Measurements from ENCODE around the gene SLX4.

Gene SLX4

GRCh38 chr16:3579776-3580175, 31.6 kb downstream of the SLX4 start:
- 0 out of 2 replicates have a peak, but pooled peaks cover 6% of the 10 kb centered on the region for H3K36me3 ChIP-seq (ENCODE audit: insufficient read depth, low read length)
- no peak overlapping the region for H3K27ac ChIP-seq (ENCODE audit: low read depth, low read length)
- H3K4me3 ChIP-seq (ENCODE audit: low read depth, low read length), result no peak overlapping the region
- H3K4me1 ChIP-seq (ENCODE audit: control insufficient read depth, insufficient read depth, low read length, unreplicated experiment), result peaks cover 3% of the 10 kb centered on the region
- no peaks in the 10 kb centered on the region for H3K27me3 ChIP-seq (ENCODE audit: insufficient read depth, low read length)
- no peak overlapping the region for H2AFZ ChIP-seq (ENCODE audit: low read length, unreplicated experiment)
- no peaks in the 10 kb centered on the region for H3K79me2 ChIP-seq (ENCODE audit: control insufficient read depth, insufficient read depth, low read length, unreplicated experiment)

- H2AFZ ChIP-seq (ENCODE audit: low read length, unreplicated experiment), result no peak overlapping the region
- no peaks in the 10 kb centered on the region for H3K79me2 ChIP-seq (ENCODE audit: control insufficient read depth, insufficient read depth, low read length, unreplicated experiment)
- no peak overlapping the region for H3K27ac ChIP-seq (ENCODE audit: low read depth, low read length)
- H3K36me3 ChIP-seq (ENCODE audit: insufficient read depth, low read length), result 0 out of 2 replicates have a peak, but pooled peaks cover 3% of the 10 kb centered on the region
- no peaks in the 10 kb centered on the region for H3K27me3 ChIP-seq (ENCODE audit: insufficient read depth, low read length)
- no peak overlapping the region for H3K4me3 ChIP-seq (ENCODE audit: low read depth, low read length)
- H3K4me1 ChIP-seq (ENCODE audit: control insufficient read depth, insufficient read depth, low read length, unreplicated experiment), result peaks cover 3% of the 10 kb centered on the region
Observed at GRCh38 chr16:3578610-3579551, 32.5 kb downstream of the SLX4 start.

GRCh38 chr16:3578121-3578520, 33.3 kb downstream of the SLX4 start:
- Histone ChIP-seq H3K79me2 (ENCODE audit: control insufficient read depth, insufficient read depth, low read length, unreplicated experiment) (no peaks in the 10 kb centered on the region), H3K27ac (ENCODE audit: low read depth, low read length) (no peak overlapping the region), H3K36me3 (ENCODE audit: insufficient read depth, low read length) (0 out of 2 replicates have a peak, but pooled peaks cover 3% of the 10 kb centered on the region), H3K27me3 (ENCODE audit: insufficient read depth, low read length) (no peaks in the 10 kb centered on the region), H3K4me3 (ENCODE audit: low read depth, low read length) (no peak overlapping the region), H2AFZ (ENCODE audit: low read length, unreplicated experiment) (no peak overlapping the region), H3K4me1 (ENCODE audit: control insufficient read depth, insufficient read depth, low read length, unreplicated experiment) (peaks cover 3% of the 10 kb centered on the region)

GRCh38 chr16:3577302-3577752, 34.1 kb downstream of the SLX4 start, which contains the start of gene NLRC3:
TSS of gene NLRC3 (minus strand) at chr16:3577403. CDS start at chr16:3565036, 12,367 bp downstream.
- H3K36me3 ChIP-seq (ENCODE audit: insufficient read depth, low read length), result no peaks in the 10 kb centered on the region
- H3K4me3 ChIP-seq (ENCODE audit: low read depth, low read length), result no peak within 1 kb of the TSS
- peaks cover 3% of the 10 kb centered on the region for H3K4me1 ChIP-seq (ENCODE audit: control insufficient read depth, insufficient read depth, low read length, unreplicated experiment)
- no peak within 1 kb of the TSS for H3K27ac ChIP-seq (ENCODE audit: low read depth, low read length)
- H3K79me2 ChIP-seq (ENCODE audit: control insufficient read depth, insufficient read depth, low read length, unreplicated experiment), result no peaks in the 10 kb centered on the region
- H3K27me3 ChIP-seq (ENCODE audit: insufficient read depth, low read length), result no peaks in the 10 kb centered on the region
- no peak within 1 kb of the TSS for H2AFZ ChIP-seq (ENCODE audit: low read length, unreplicated experiment)

- no peaks in the 10 kb centered on the region for H3K79me2 ChIP-seq (ENCODE audit: control insufficient read depth, insufficient read depth, low read length, unreplicated experiment)
- H3K4me1 ChIP-seq (ENCODE audit: control insufficient read depth, insufficient read depth, low read length, unreplicated experiment), result peaks cover 3% of the 10 kb centered on the region
- H3K36me3 ChIP-seq (ENCODE audit: insufficient read depth, low read length), result no peaks in the 10 kb centered on the region
- no peak overlapping the region for H2AFZ ChIP-seq (ENCODE audit: low read length, unreplicated experiment)
- no peaks in the 10 kb centered on the region for H3K27me3 ChIP-seq (ENCODE audit: insufficient read depth, low read length)
- no peak overlapping the region for H3K4me3 ChIP-seq (ENCODE audit: low read depth, low read length)
- no peak overlapping the region for H3K27ac ChIP-seq (ENCODE audit: low read depth, low read length)
Observed at GRCh38 chr16:3576211-3576610, 35.2 kb downstream of the SLX4 start.

- Histone ChIP-seq H3K27ac (ENCODE audit: low read depth, low read length) (no peak overlapping the region), H3K4me3 (ENCODE audit: low read depth, low read length) (no peak overlapping the region), H2AFZ (ENCODE audit: low read length, unreplicated experiment) (no peak overlapping the region), H3K4me1 (ENCODE audit: control insufficient read depth, insufficient read depth, low read length, unreplicated experiment) (peaks cover 3% of the 10 kb centered on the region), H3K79me2 (ENCODE audit: control insufficient read depth, insufficient read depth, low read length, unreplicated experiment) (no peaks in the 10 kb centered on the region), H3K27me3 (ENCODE audit: insufficient read depth, low read length) (no peaks in the 10 kb centered on the region), H3K36me3 (ENCODE audit: insufficient read depth, low read length) (no peaks in the 10 kb centered on the region)
Observed at GRCh38 chr16:3575491-3575890, 35.9 kb downstream of the SLX4 start.

GRCh38 chr16:3574195-3574594, 37.2 kb downstream of the SLX4 start:
- no peak overlapping the region for H3K4me3 ChIP-seq (ENCODE audit: low read depth, low read length)
- no peaks in the 10 kb centered on the region for H3K79me2 ChIP-seq (ENCODE audit: control insufficient read depth, insufficient read depth, low read length, unreplicated experiment)
- no peak overlapping the region for H3K27ac ChIP-seq (ENCODE audit: low read depth, low read length)
- H2AFZ ChIP-seq (ENCODE audit: low read length, unreplicated experiment), result no peak overlapping the region
- peaks cover 3% of the 10 kb centered on the region for H3K4me1 ChIP-seq (ENCODE audit: control insufficient read depth, insufficient read depth, low read length, unreplicated experiment)
- H3K27me3 ChIP-seq (ENCODE audit: insufficient read depth, low read length), result no peaks in the 10 kb centered on the region
- H3K36me3 ChIP-seq (ENCODE audit: insufficient read depth, low read length), result no peaks in the 10 kb centered on the region

- Histone ChIP-seq H3K4me3 (ENCODE audit: low read depth, low read length) (no peak overlapping the region), H3K79me2 (ENCODE audit: control insufficient read depth, insufficient read depth, low read length, unreplicated experiment) (no peaks in the 10 kb centered on the region), H3K27ac (ENCODE audit: low read depth, low read length) (no peak overlapping the region), H3K27me3 (ENCODE audit: insufficient read depth, low read length) (no peaks in the 10 kb centered on the region), H2AFZ (ENCODE audit: low read length, unreplicated experiment) (no peak overlapping the region), H3K4me1 (ENCODE audit: control insufficient read depth, insufficient read depth, low read length, unreplicated experiment) (no peaks in the 10 kb centered on the region), H3K36me3 (ENCODE audit: insufficient read depth, low read length) (no peaks in the 10 kb centered on the region)
Observed at GRCh38 chr16:3573146-3573815, 38.1 kb downstream of the SLX4 start.

- H3K79me2 ChIP-seq (ENCODE audit: control insufficient read depth, insufficient read depth, low read length, unreplicated experiment), result no peaks in the 10 kb centered on the region
- no peak overlapping the region for H3K4me3 ChIP-seq (ENCODE audit: low read depth, low read length)
- H3K27me3 ChIP-seq (ENCODE audit: insufficient read depth, low read length), result no peaks in the 10 kb centered on the region
- no peaks in the 10 kb centered on the region for H3K36me3 ChIP-seq (ENCODE audit: insufficient read depth, low read length)
- no peaks in the 10 kb centered on the region for H3K4me1 ChIP-seq (ENCODE audit: control insufficient read depth, insufficient read depth, low read length, unreplicated experiment)
- H3K27ac ChIP-seq (ENCODE audit: low read depth, low read length), result no peak overlapping the region
- no peak overlapping the region for H2AFZ ChIP-seq (ENCODE audit: low read length, unreplicated experiment)
Observed at GRCh38 chr16:3570420-3571062, 40.9 kb downstream of the SLX4 start.

- Histone ChIP-seq H3K27me3 (ENCODE audit: insufficient read depth, low read length) (no peaks in the 10 kb centered on the region), H3K79me2 (ENCODE audit: control insufficient read depth, insufficient read depth, low read length, unreplicated experiment) (no peaks in the 10 kb centered on the region)
Observed at GRCh38 chr16:3569851-3570250, 41.6 kb downstream of the SLX4 start.

More at GRCh38 chr16:3569851-3570250, 41.6 kb downstream of the SLX4 start:
- H3K4me1 ChIP-seq (ENCODE audit: control insufficient read depth, insufficient read depth, low read length, unreplicated experiment), result no peaks in the 10 kb centered on the region
- H3K4me3 ChIP-seq (ENCODE audit: low read depth, low read length), result no peak overlapping the region
- H3K27ac ChIP-seq (ENCODE audit: low read depth, low read length), result no peak overlapping the region
- no peaks in the 10 kb centered on the region for H3K36me3 ChIP-seq (ENCODE audit: insufficient read depth, low read length)
- H2AFZ ChIP-seq (ENCODE audit: low read length, unreplicated experiment), result no peak overlapping the region
